Endothelial cell of umbilical vein (primary cell): ENCODE measurements around the gene KIF26B. TPM values are rescaled to one million over a fixed set of nuclear protein-coding genes. Genes with fewer than 3 reads are reported as not detected.

Experiments used
- BruUV-seq: library from RNA; stranded (reverse); fragments of 400-500 nt; replicated peaks from 2 replicates; lab custom pipeline; 2021; lab: Mats Ljungman, UMichigan
- CTCF ChIA-PET: fragments of 300-600, 350-600 bp; sonication (Branson Sonifier 250); formaldehyde crosslinking; loops from one replicate; lab custom pipeline; 2021; ENCODE audit warnings: antibody characterized with exemption, inconsistent platforms; lab: Charles Lee
- POLR2A ChIA-PET: fragments of 300-600, 350-600 bp; sonication (Branson Sonifier 250); formaldehyde crosslinking; loops from one replicate; lab custom pipeline; 2021; ENCODE audit warnings: antibody characterized with exemption, inconsistent platforms; lab: Charles Lee
- DNase-seq: peaks from one replicate; pipeline ENCODE4 v3.0.0-alpha.2; 2011; ENCODE audit warnings: low read depth, low spot score
- FAIRE-seq: peaks from 2 replicates; lab custom pipeline; 2011; peaks lifted over from hg19 to GRCh38; lab: Jason Lieb, UNC
- H2AFZ ChIP-seq: 2 replicates; pipeline ENCODE4 v1.6.0; 2012; ENCODE audit warnings: low read depth, low read length, control low read depth, inconsistent platforms
- H3K27ac ChIP-seq: 2 replicates; pipeline ENCODE4 v1.5.1; 2011; ENCODE audit warnings: low read depth, mild to moderate bottlenecking, control low read depth, low read length, moderate library complexity; ENCODE audit not compliant: insufficient read depth
- H3K27me3 ChIP-seq, 2 experiments: 2 replicates each; pipeline versions ENCODE4 v1.6.0 to v1.6.1; 2011; ENCODE audit warnings: low read length in 2 of 2, mixed read lengths in 1 of 2; ENCODE audit not compliant: control insufficient read depth in 2 of 2, insufficient read depth in 2 of 2
- H3K36me3 ChIP-seq, 2 experiments: 2 replicates in 1 of 2; 3 replicates in 1 of 2; pipeline ENCODE4 v1.5.1; 2011; ENCODE audit warnings: low read length in 2 of 2, mild to moderate bottlenecking in 1 of 2, moderate library complexity in 1 of 2; ENCODE audit not compliant: control insufficient read depth in 2 of 2, insufficient read depth in 2 of 2; ENCODE audit errors: extremely low read depth in 1 of 2
- H3K4me1 ChIP-seq: 3 replicates; pipeline ENCODE4 v1.5.1; 2011; ENCODE audit warnings: mild to moderate bottlenecking, low read length; ENCODE audit not compliant: control insufficient read depth, insufficient read depth; ENCODE audit errors: extremely low read depth
- H3K4me2 ChIP-seq: 2 replicates; pipeline ENCODE4 v1.6.1; 2011; ENCODE audit warnings: low read length, control low read depth, mixed read lengths; ENCODE audit not compliant: insufficient read depth
- H3K4me3 ChIP-seq, 3 experiments: fragments of 200-600 bp in 1 of 3; sonication (generic), shearing (Covaris generic) in 1 of 3; replicated peaks in 1 of 3; 2 replicates each; pipeline ENCODE4 v1.5.1; 2011 to 2016; ENCODE audit warnings: control low read depth in 3 of 3, low read length in 3 of 3, mild to moderate bottlenecking in 2 of 3, inconsistent platforms in 1 of 3, low read depth in 1 of 3, moderate library complexity in 1 of 3; ENCODE audit not compliant: insufficient read depth in 1 of 3
- H3K79me2 ChIP-seq: 2 replicates; pipeline ENCODE4 v1.6.0; 2012; ENCODE audit warnings: low read length, inconsistent platforms; ENCODE audit not compliant: control insufficient read depth, insufficient read depth
- H3K9ac ChIP-seq: replicated peaks from 2 replicates; pipeline ENCODE3; 2011; ENCODE audit warnings: low read length, control low read depth; ENCODE audit not compliant: insufficient read depth; ENCODE audit errors: extremely low read depth
- H3K9me1 ChIP-seq: replicated peaks from 3 replicates; pipeline ENCODE4 v1.6.0; 2011; ENCODE audit warnings: mild to moderate bottlenecking, low read length; ENCODE audit not compliant: control insufficient read depth, insufficient read depth; ENCODE audit errors: extremely low read depth
- H3K9me3 ChIP-seq: replicated peaks from 2 replicates; pipeline ENCODE4 v1.5.1; 2012; ENCODE audit warnings: low read length, inconsistent platforms; ENCODE audit not compliant: control insufficient read depth, insufficient read depth
- H4K20me1 ChIP-seq: replicated peaks from 2 replicates; pipeline ENCODE3; 2011; ENCODE audit warnings: mild to moderate bottlenecking, low read length; ENCODE audit not compliant: control insufficient read depth, insufficient read depth; ENCODE audit errors: extremely low read depth
- CTCF ChIP-seq, 2 donors: IDR thresholded peaks; 1 replicate in 1 of 2; 2 replicates in 1 of 2; pipeline ENCODE4 v1.5.1; 2011; ENCODE audit warnings: low read length in 2 of 2, mild to moderate bottlenecking in 2 of 2, moderate library complexity in 2 of 2, control low read depth in 1 of 2, inconsistent platforms in 1 of 2, low read depth in 1 of 2; ENCODE audit not compliant: insufficient read depth in 1 of 2; ENCODE audit errors: extremely low read depth in 1 of 2
- EZH2 ChIP-seq: IDR thresholded peaks from 2 replicates; pipeline ENCODE4 v1.6.1; 2012; ENCODE audit warnings: borderline replicate concordance, low read depth, mild to moderate bottlenecking, moderate library complexity, low read length, inconsistent platforms; ENCODE audit not compliant: severe bottlenecking
- FOS ChIP-seq: IDR thresholded peaks from 2 replicates; pipeline ENCODE4 v1.6.1; 2011; ENCODE audit warnings: mild to moderate bottlenecking, low read length, moderate library complexity, borderline replicate concordance; ENCODE audit not compliant: insufficient read depth
- GATA2 ChIP-seq: IDR thresholded peaks from 2 replicates; pipeline ENCODE4 v1.7.0; 2011; ENCODE audit warnings: low read depth, mild to moderate bottlenecking, moderate library complexity, mixed read lengths, low read length; ENCODE audit not compliant: insufficient read length, insufficient read depth
- JUN ChIP-seq: IDR thresholded peaks from 2 replicates; pipeline ENCODE4 v1.6.1; 2011; ENCODE audit warnings: borderline replicate concordance, low read depth; ENCODE audit not compliant: insufficient read length, insufficient read depth
- MAX ChIP-seq: IDR thresholded peaks from 2 replicates; pipeline ENCODE4 v1.6.1; 2011; ENCODE audit not compliant: insufficient read depth, insufficient read length
- MYC ChIP-seq: IDR thresholded peaks from one replicate; pipeline ENCODE4 v1.6.1; 2011; ENCODE audit warnings: mild to moderate bottlenecking, low read depth, low read length
- POLR2A ChIP-seq: IDR thresholded peaks from 2 replicates; pipeline ENCODE4 v1.6.1; 2012; ENCODE audit warnings: low read depth, mild to moderate bottlenecking, control low read depth, low read length
- POLR2AphosphoS5 ChIP-seq: IDR thresholded peaks from 2 replicates; pipeline ENCODE4 v1.6.1; 2012; ENCODE audit warnings: low read depth, mild to moderate bottlenecking, control low read depth, low read length, moderate library complexity; ENCODE audit not compliant: insufficient read depth
- dilution Hi-C: fragments of 300-500 bp; cut with MboI; formaldehyde crosslinking; loops from one replicate; pipeline ENCODE4 v1.15.0; 2019; ENCODE audit warnings: low sequenced_read_pairs; ENCODE audit not compliant: extremely low pct_ligation_motif_present
- intact Hi-C: fragments of 100-400 bp; cut with micrococcal nuclease; formaldehyde crosslinking; loops from one replicate; pipeline ENCODE4 v1.10.0; 2022
- polyA plus RNA-seq, 4 experiments: library from polyadenylated mRNA; depleted of rRNA in 3 of 4; stranded (reverse) in 3 of 4; unstranded in 1 of 4; fragments of >200 nt; gene quantifications; 2 replicates each; pipeline versions ENCODE4 v1.2.1 to v1.2.3, GENCODE V29; 2011 to 2012; ENCODE audit warnings: missing spikeins in 1 of 4
- total RNA-seq: library from RNA; stranded (reverse); gene quantifications from 2 replicates; pipeline ENCODE4 v1.2.3, GENCODE V29; 2021

KIF26B gene
- total and polyA plus RNA-seq, 2 donors (not counting 3 experiments of a cell fraction or from before 2014, with no cell fraction given), result 0.04 to 0.49 TPM

- no peak for FAIRE-seq
- TF ChIP-seq MYC, result no peak
- TF ChIP-seq POLR2A, result no peak
- no peak for TF ChIP-seq MAX
- BruUV-seq, result no TSS peak
These were observed 383.9 kb downstream of the KIF26B start for GRCh38 chr1:245538671-245539070.

GRCh38 chr1:245541369-245541768 is 386.6 kb downstream of the KIF26B start:
- TF ChIP-seq POLR2AphosphoS5 (no peak), GATA2 (no peak), POLR2A (no peak), JUN (no peak), CTCF (IDR thresholded peaks at IDR 0.05; ENCODE audit: extremely low read depth in 1 of 2, insufficient read depth in 1 of 2, low read depth in 1 of 2, low read length in 2 of 2) (no peak), MAX (no peak), EZH2 (no peak), MYC (no peak), FOS (no peak)
- no peaks in the 10 kb centered on the region for H3K27me3 ChIP-seq
- no peaks in the 10 kb centered on the region for H3K79me2 ChIP-seq
- no peak overlapping the region for H3K9ac ChIP-seq
- no peak overlapping the region for H3K27ac ChIP-seq
- H2AFZ ChIP-seq, result no peak overlapping the region
- no peaks in the 10 kb centered on the region for H3K36me3 ChIP-seq
- no TSS peak for BruUV-seq
- intact Hi-C loops (no loop called here), dilution Hi-C loops (no loop called here)
- H3K9me3 ChIP-seq, result no peaks in the 10 kb centered on the region
- DNase-seq, result no peak
- POLR2A ChIA-PET, result no interaction called here
- H3K4me3 ChIP-seq, result no peak overlapping the region
- no peak for FAIRE-seq
- no peaks in the 10 kb centered on the region for H3K9me1 ChIP-seq
- no peaks in the 10 kb centered on the region for H3K4me1 ChIP-seq
- H3K4me2 ChIP-seq, result no peak overlapping the region
- CTCF ChIA-PET, result no interaction called here
- no peaks in the 10 kb centered on the region for H4K20me1 ChIP-seq

More at GRCh38 chr1:245538671-245539070, 383.9 kb downstream of the KIF26B start:
- no peak for DNase-seq
- Histone ChIP-seq H3K27ac (no peak overlapping the region), H2AFZ (no peak overlapping the region), H3K4me3 (no peak overlapping the region), H3K9ac (no peak overlapping the region), H3K36me3 (no peaks in the 10 kb centered on the region), H3K9me3 (no peaks in the 10 kb centered on the region), H4K20me1 (no peaks in the 10 kb centered on the region), H3K79me2 (no peaks in the 10 kb centered on the region), H3K27me3 (no peaks in the 10 kb centered on the region), H3K4me2 (no peak overlapping the region), H3K9me1 (no peaks in the 10 kb centered on the region), H3K4me1 (no peaks in the 10 kb centered on the region)
- dilution Hi-C loops (no loop called here), intact Hi-C loops (no loop called here)
- POLR2A ChIA-PET, result no interaction called here
- CTCF ChIA-PET, result no interaction called here
